GM19452 (cell line): ENCODE measurements around the gene YTHDF2.
"Not testable (repeated sequence)": the region's sequence is repeated elsewhere in the genome, so short reads cannot be mapped to it uniquely, and the experiment has no call there.

Experiments used
- ATAC-seq: cut with Tn5 transposase; IDR thresholded peaks from one replicate; pipeline ENCODE4 v1.9.1; 2021; ENCODE audit not compliant: unreplicated experiment

The YTHDF2 gene

GRCh38 chr1:28758420-28758819 is 21.7 kb downstream of the YTHDF2 start:
- no peak for ATAC-seq

GRCh38 chr1:28759257-28759656 is 22.5 kb downstream of the YTHDF2 start:
- no peak for ATAC-seq

- no peak for ATAC-seq
These were observed 24.4 kb downstream of the YTHDF2 start for GRCh38 chr1:28761189-28761588.

GRCh38 chr1:28766532-28767183 is 29.9 kb downstream of the YTHDF2 start:
- ATAC-seq = no peak

- no peak for ATAC-seq
These were observed 33.9 kb downstream of the YTHDF2 start for GRCh38 chr1:28770601-28771165.

GRCh38 chr1:28771921-28772320 is 35.2 kb downstream of the YTHDF2 start:
- ATAC-seq = not testable (repeated sequence)

- no peak for ATAC-seq
These were observed 36.4 kb downstream of the YTHDF2 start for GRCh38 chr1:28773105-28773504.

GRCh38 chr1:28775121-28775942 is 38.6 kb downstream of the YTHDF2 start:
- no peak for ATAC-seq

GRCh38 chr1:28776341-28776740 is 39.6 kb downstream of the YTHDF2 start:
- no peak for ATAC-seq

GRCh38 chr1:28778021-28778420 is 41.3 kb downstream of the YTHDF2 start:
- no peak for ATAC-seq

- no peak for ATAC-seq
These were observed 43.1 kb downstream of the YTHDF2 start for GRCh38 chr1:28779751-28780408.

- ATAC-seq = no peak
These were observed 44.6 kb downstream of the YTHDF2 start for GRCh38 chr1:28781305-28781704.

GRCh38 chr1:28782011-28782410 is 45.3 kb downstream of the YTHDF2 start:
- ATAC-seq = no peak

- no peak for ATAC-seq
These were observed 46.6 kb downstream of the YTHDF2 start for GRCh38 chr1:28783363-28783762.

GRCh38 chr1:28789412-28789811 is 52.7 kb downstream of the YTHDF2 start:
- ATAC-seq = no peak

- ATAC-seq = no peak
These were observed 53.1 kb downstream of the YTHDF2 start for GRCh38 chr1:28789816-28790215.

GRCh38 chr1:28790377-28791035 is 53.8 kb downstream of the YTHDF2 start:
- no peak for ATAC-seq

- not testable (repeated sequence) for ATAC-seq
These were observed 55.2 kb downstream of the YTHDF2 start for GRCh38 chr1:28791929-28792328.

GRCh38 chr1:28792644-28793121 is 55.9 kb downstream of the YTHDF2 start:
- no peak for ATAC-seq

GRCh38 chr1:28794582-28794981 is 57.8 kb downstream of the YTHDF2 start:
- ATAC-seq = not testable (repeated sequence)
